A549 (cell line): ENCODE results near the gene PPP1R15A. TPM values are rescaled to one million over a fixed set of nuclear protein-coding genes. Genes with fewer than 3 reads are reported as not detected.
A peak's percentile ranks its signal among the peaks of the same experiment; 100 is the strongest.

ENCODE experiments used
- ATAC-seq, 2 experiments: fragments of 200-7000 bp in 1 of 2; fragments of >200 bp in 1 of 2; cut with Nextera tagmentation in 1 of 2; cut with Tn5 transposase in 1 of 2; 3 replicates each; pipeline versions ENCODE4 v1.8.0 to v1.9.1; 2018 to 2020; ENCODE audit warnings: mild to moderate bottlenecking in 1 of 2, moderate library complexity in 1 of 2
- CTCF ChIA-PET: fragments of 300-600 bp; sonication (Branson Sonifier 250); formaldehyde crosslinking; extraction: SDS; loops from one replicate; lab custom pipeline; 2021; ENCODE audit warnings: antibody characterized with exemption, inconsistent platforms; lab: Yijun Ruan, JAX
- POLR2A ChIA-PET: fragments of 350-600 bp; formaldehyde crosslinking; extraction: SDS; loops from one replicate; lab custom pipeline; 2021; ENCODE audit warnings: antibody characterized with exemption, inconsistent platforms; lab: Yijun Ruan, JAX
- DNase-seq, 2 experiments: peaks; one replicate each; pipeline versions ENCODE4 v3.0.0 to v3.0.0-alpha.2; 2011 to 2016; ENCODE audit warnings: low read depth in 1 of 2, low spot score in 1 of 2
- FAIRE-seq: peaks from 2 replicates; lab custom pipeline; 2011; peaks lifted over from hg19 to GRCh38; lab: Jason Lieb, UNC
- H3K27ac ChIP-seq, 2 experiments: fragments of >200 bp; sonication (Bioruptor Twin); formaldehyde crosslinking; 3 replicates each; pipeline ENCODE4 v1.5.1; 2016 to 2017
- H3K4me1 ChIP-seq: fragments of >200 bp; sonication (Bioruptor Twin); formaldehyde crosslinking; 3 replicates; pipeline ENCODE4 v1.6.1; 2016
- H3K4me2 ChIP-seq: fragments of >200 bp; sonication (Bioruptor Twin); formaldehyde crosslinking; 3 replicates; pipeline ENCODE4 v1.6.1; 2016
- H3K4me3 ChIP-seq: fragments of >200 bp; sonication (Bioruptor Twin); formaldehyde crosslinking; 3 replicates; pipeline ENCODE4 v1.5.1; 2016
- H3K9me3 ChIP-seq: fragments of >200 bp; sonication (Bioruptor Twin); formaldehyde crosslinking; 3 replicates; pipeline ENCODE4 v1.6.1; 2016
- EHF ChIP-seq: fragments of 250-450 bp; sonication (Bioruptor Pico); IDR thresholded peaks from 2 replicates; pipeline ENCODE4 v1.5.0; 2020; ENCODE audit warnings: mild to moderate bottlenecking
- ESRRA ChIP-seq: fragments of 150-350 bp; IDR thresholded peaks from 2 replicates; pipeline ENCODE4 v1.6.1; 2014; ENCODE audit warnings: mild to moderate bottlenecking, low read length, borderline replicate concordance
- FOSL2 ChIP-seq, 2 experiments: fragments of 450-650 bp in 1 of 2; fragments of >200 bp in 1 of 2; sonication (Bioruptor Twin) in 1 of 2; formaldehyde crosslinking; IDR thresholded peaks; 2 replicates each; pipeline versions ENCODE4 v1.5.0 to v1.6.1; 2016 to 2020; ENCODE audit warnings: mild to moderate bottlenecking in 1 of 2, moderate library complexity in 1 of 2
- FOXS1 ChIP-seq: fragments of 250-450 bp; sonication (Bioruptor Pico); IDR thresholded peaks from 2 replicates; pipeline ENCODE4 v1.5.0; 2020; ENCODE audit warnings: mild to moderate bottlenecking, moderate library complexity
- GATA3 ChIP-seq: IDR thresholded peaks from 2 replicates; pipeline ENCODE4 v1.6.1; 2012; ENCODE audit warnings: borderline replicate concordance
- HEYL ChIP-seq: fragments of 250-450 bp; sonication (Bioruptor Pico); IDR thresholded peaks from 2 replicates; pipeline ENCODE4 v1.8.0; 2021; ENCODE audit warnings: mild to moderate bottlenecking, moderate library complexity
- HMGXB4 ChIP-seq: fragments of 250-450 bp; sonication (Bioruptor Pico); IDR thresholded peaks from 2 replicates; pipeline ENCODE4 v1.5.0; 2021; ENCODE audit warnings: mild to moderate bottlenecking, moderate library complexity, borderline replicate concordance
- KDM1A ChIP-seq: fragments of 200-600 bp; sonication (generic); IDR thresholded peaks from 2 replicates; pipeline ENCODE4 v1.6.1; 2016; ENCODE audit warnings: low read depth, mild to moderate bottlenecking
- MAFK ChIP-seq: fragments of 450-650 bp; IDR thresholded peaks from 2 replicates; pipeline ENCODE4 v1.6.1; 2014; ENCODE audit not compliant: partially characterized antibody
- MAZ ChIP-seq: fragments of 150-350 bp; IDR thresholded peaks from 2 replicates; pipeline ENCODE4 v1.6.1; 2014; ENCODE audit warnings: antibody characterized with exemption, low read depth, low read length, borderline replicate concordance
- NFE2L2 ChIP-seq: fragments of 150-350 bp; conservative IDR thresholded peaks from 2 replicates; pipeline ENCODE4 v1.6.1; 2014; ENCODE audit warnings: low read length
- NR3C1 ChIP-seq: fragments of >200 bp; sonication (Bioruptor Twin); formaldehyde crosslinking; IDR thresholded peaks from 3 replicates; pipeline ENCODE4 v1.6.1; 2017
- RARB ChIP-seq: fragments of 250-450 bp; sonication (Bioruptor Pico); IDR thresholded peaks from 2 replicates; pipeline ENCODE4 v1.8.0; 2021; ENCODE audit warnings: mild to moderate bottlenecking, moderate library complexity
- RCOR1 ChIP-seq: fragments of 150-350 bp; IDR thresholded peaks from 2 replicates; pipeline ENCODE4 v1.6.1; 2014; ENCODE audit warnings: antibody characterized with exemption, low read length, low read depth
- RFX5 ChIP-seq: fragments of 450-650 bp; IDR thresholded peaks from 2 replicates; pipeline ENCODE4 v1.7.1; 2014; ENCODE audit warnings: antibody characterized with exemption, mild to moderate bottlenecking, moderate library complexity
- RNF2 ChIP-seq: fragments of 200-600 bp; sonication (generic); IDR thresholded peaks from 2 replicates; pipeline ENCODE4 v1.6.1; 2016; ENCODE audit warnings: low read depth, mild to moderate bottlenecking, antibody characterized with exemption, moderate library complexity, borderline replicate concordance
- ZSCAN20 ChIP-seq: fragments of 250-450 bp; sonication (Bioruptor Pico); IDR thresholded peaks from 2 replicates; pipeline ENCODE4 v1.8.0; 2022; ENCODE audit warnings: mild to moderate bottlenecking, moderate library complexity
- WGBS: methylation state at CpG from one replicate; pipeline ENCODE4 v1.1.6; 2017; ENCODE audit errors: missing lambda C conversion rate; 5-methylcytosine and 5-hydroxymethylcytosine counted together
- polyA plus RNA-seq, 4 experiments: library from polyadenylated mRNA; depleted of rRNA in 3 of 4; stranded (reverse); fragments of >200 nt; fragmentation: RNase III in 1 of 4; extraction: RNeasy Plus Mini Kit Qiagen cat#74134 plus additional on column Dnase treatment in 1 of 4; gene quantifications; 2 replicates in 3 of 4; 3 replicates in 1 of 4; pipeline ENCODE4 v1.2.3, GENCODE V29; 2011 to 2017
- TF ChIP-seq, protein P1 (sequence below): fragments of >200 bp; sonication (Bioruptor Twin); formaldehyde crosslinking; IDR thresholded peaks from 3 replicates; pipeline ENCODE4 v1.6.1; 2016
- TF ChIP-seq, protein P2 (sequence below): fragments of >200 bp; sonication (Bioruptor Twin); formaldehyde crosslinking; IDR thresholded peaks from 2 replicates; pipeline ENCODE4 v1.6.1; 2016
- TF ChIP-seq, protein P3 (sequence below): IDR thresholded peaks from 2 replicates; pipeline ENCODE4 v1.6.1; 2012

The PPP1R15A gene
- polyA plus RNA-seq, 2 of the 4 experiments (the other 2 are of a cell fraction), result 29.7 to 74.2 TPM

DNA sequence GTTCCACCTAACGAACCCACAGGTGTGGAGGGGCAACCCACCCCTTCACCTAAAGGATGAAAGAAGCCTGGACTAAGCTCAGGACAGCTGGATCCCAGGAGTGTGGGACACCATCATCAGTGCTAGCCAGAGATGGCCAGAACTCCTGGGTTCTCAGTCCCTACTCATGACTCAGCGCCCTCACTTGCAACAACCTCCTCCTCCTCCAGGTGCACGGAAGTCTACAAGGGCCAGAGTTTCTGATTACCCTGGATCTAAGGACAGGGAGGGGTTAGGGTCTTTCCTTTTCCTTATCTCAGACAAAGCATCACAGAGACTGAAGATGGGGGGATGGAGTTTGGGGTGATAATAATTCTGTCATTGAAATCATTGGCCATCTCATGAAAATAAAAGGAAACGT is 18.3 kb downstream of the PPP1R15A start:
- FAIRE-seq (no peak), DNase-seq (no peak), ATAC-seq (peak; percentile 49 to 52; a peak in 3 of 6 replicates)
- Histone ChIP-seq H3K4me3 (no peak overlapping the region), H3K4me1 (0 out of 3 replicates have a peak, but pooled peaks cover 4% of the 10 kb centered on the region), H3K27ac (peak overlapping the region in 1 of 2 experiments; percentile 29; a peak in 1 of 6 replicates), H3K4me2 (no peak overlapping the region), H3K9me3 (no peaks in the 10 kb centered on the region)
- 81% methylated on average over 4 of the region's 4 CpGs for WGBS
- POLR2A ChIA-PET, result interaction anchor here (0.7 kb wide), 1 partner anchor 21 kb away, joined by 3 read pairs; no protein-coding TSS in a partner anchor
- TF ChIP-seq ESRRA (no peak), MAFK (peak; percentile 39), NR3C1 (no peak), HMGXB4 (no peak), FOSL2 (IDR thresholded peaks at IDR 0.05) (no peak), FOSL2 (CRISPR knock-in tag; IDR thresholded peaks at IDR 0.05) (no peak), RARB (CRISPR knock-in tag) (no peak), RCOR1 (no peak), ZSCAN20 (CRISPR knock-in tag) (no peak), NFE2L2 (0 out of 2 replicates have a peak, but pooled peaks have one; percentile 26)
- TF ChIP-seq, protein P1, sequence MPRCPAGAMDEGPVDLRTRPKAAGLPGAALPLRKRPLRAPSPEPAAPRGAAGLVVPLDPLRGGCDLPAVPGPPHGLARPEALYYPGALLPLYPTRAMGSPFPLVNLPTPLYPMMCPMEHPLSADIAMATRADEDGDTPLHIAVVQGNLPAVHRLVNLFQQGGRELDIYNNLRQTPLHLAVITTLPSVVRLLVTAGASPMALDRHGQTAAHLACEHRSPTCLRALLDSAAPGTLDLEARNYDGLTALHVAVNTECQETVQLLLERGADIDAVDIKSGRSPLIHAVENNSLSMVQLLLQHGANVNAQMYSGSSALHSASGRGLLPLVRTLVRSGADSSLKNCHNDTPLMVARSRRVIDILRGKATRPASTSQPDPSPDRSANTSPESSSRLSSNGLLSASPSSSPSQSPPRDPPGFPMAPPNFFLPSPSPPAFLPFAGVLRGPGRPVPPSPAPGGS, result no peak
- CTCF ChIA-PET, result interaction anchor here (0.6 kb wide), 1 partner anchor 51 kb away, joined by 3 read pairs; no protein-coding TSS in a partner anchor

DNA sequence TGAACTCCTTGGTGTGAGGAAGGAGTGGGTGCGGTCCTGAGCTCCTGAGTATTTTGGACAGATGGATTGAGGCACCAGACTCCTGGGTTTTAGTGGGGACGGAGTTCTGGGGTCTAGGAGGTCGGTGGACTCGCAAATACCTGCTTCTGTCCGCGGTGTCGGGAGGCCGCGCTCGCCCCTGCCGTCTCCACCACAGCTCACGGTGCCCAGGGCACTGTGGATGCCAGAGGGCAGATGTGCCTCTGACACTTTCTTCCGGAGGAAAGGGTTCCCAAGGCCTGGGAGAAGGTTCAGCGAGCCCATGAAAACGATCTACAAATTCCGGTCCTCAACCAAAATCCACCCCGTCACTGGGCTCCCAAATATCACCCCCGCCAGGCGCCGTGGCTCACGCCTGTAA is 23.0 kb downstream of the PPP1R15A start:
- POLR2A ChIA-PET, result no interaction called here
- WGBS, result 93% methylated on average over 21 of the region's 21 CpGs
- Histone ChIP-seq H3K9me3 (no peaks in the 10 kb centered on the region), H3K4me2 (no peak overlapping the region), H3K4me1 (peaks cover 12% of the 10 kb centered on the region; the same call in 2 of the 3 replicates), H3K4me3 (no peak overlapping the region)
- CTCF ChIA-PET, result interaction anchor here (1.2 to 1.9 kb wide), 4 partner anchors 10 to 108 kb away, joined by 4 to 9 read pairs (median 5); no protein-coding TSS in a partner anchor
- ATAC-seq (no peak), FAIRE-seq (no peak)
- TF ChIP-seq, protein P2, sequence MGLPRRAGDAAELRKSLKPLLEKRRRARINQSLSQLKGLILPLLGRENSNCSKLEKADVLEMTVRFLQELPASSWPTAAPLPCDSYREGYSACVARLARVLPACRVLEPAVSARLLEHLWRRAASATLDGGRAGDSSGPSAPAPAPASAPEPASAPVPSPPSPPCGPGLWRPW, result no peak
- TF ChIP-seq GATA3 (no peak), RNF2 (no peak), RFX5 (no peak), HEYL (CRISPR knock-in tag) (no peak), NFE2L2 (no peak), KDM1A (no peak), EHF (CRISPR knock-in tag) (no peak), MAZ (no peak), RCOR1 (no peak), FOXS1 (CRISPR knock-in tag) (no peak)
- TF ChIP-seq, protein P3, sequence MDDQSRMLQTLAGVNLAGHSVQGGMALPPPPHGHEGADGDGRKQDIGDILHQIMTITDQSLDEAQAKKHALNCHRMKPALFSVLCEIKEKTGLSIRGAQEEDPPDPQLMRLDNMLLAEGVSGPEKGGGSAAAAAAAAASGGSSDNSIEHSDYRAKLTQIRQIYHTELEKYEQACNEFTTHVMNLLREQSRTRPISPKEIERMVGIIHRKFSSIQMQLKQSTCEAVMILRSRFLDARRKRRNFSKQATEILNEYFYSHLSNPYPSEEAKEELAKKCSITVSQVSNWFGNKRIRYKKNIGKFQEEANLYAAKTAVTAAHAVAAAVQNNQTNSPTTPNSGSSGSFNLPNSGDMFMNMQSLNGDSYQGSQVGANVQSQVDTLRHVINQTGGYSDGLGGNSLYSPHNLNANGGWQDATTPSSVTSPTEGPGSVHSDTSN, result no peak
- TF ChIP-seq, all 56 proteins: peak for 0
- DNase-seq, result no peak
- H3K27ac ChIP-seq, result no peak overlapping the region
